Nephron (organoid): ENCODE measurements around the gene MAGOH.

Source experiments
- H3K27ac Mint-ChIP-seq, 3 experiments: 2 replicates each; pipeline ENCODE4 v1.8.0; 2020; ENCODE audit warnings: mixed read lengths in 3 of 3, mild to moderate bottlenecking in 2 of 3, moderate library complexity in 1 of 3
- H3K27me3 Mint-ChIP-seq: 2 replicates; pipeline ENCODE4 v1.8.0; 2021; ENCODE audit warnings: low read depth, mild to moderate bottlenecking, moderate library complexity, mixed read lengths
- H3K36me3 Mint-ChIP-seq: 2 replicates; pipeline ENCODE4 v1.8.0; 2020; ENCODE audit warnings: low read depth, mixed read lengths
- H3K4me1 Mint-ChIP-seq: 2 replicates; pipeline ENCODE4 v1.8.0; 2020; ENCODE audit warnings: mixed read lengths
- H3K4me3 Mint-ChIP-seq, 3 experiments: 2 replicates each; pipeline ENCODE4 v1.8.0; 2020; ENCODE audit warnings: mild to moderate bottlenecking in 3 of 3, mixed read lengths in 3 of 3, moderate library complexity in 2 of 3
- H3K9me3 Mint-ChIP-seq: 2 replicates; pipeline ENCODE4 v1.8.0; 2020; ENCODE audit warnings: mixed read lengths
- CTCF ChIP-seq, 3 experiments: fragments of 200-600 bp; sonication (generic); IDR thresholded peaks; one replicate each; pipeline ENCODE4 v1.5.0; 2021; ENCODE audit warnings: antibody characterized with exemption in 3 of 3; ENCODE audit not compliant: unreplicated experiment in 3 of 3

MAGOH gene

GRCh38 chr1:53281133-53281532 is 42.8 kb upstream of the MAGOH start:
- peaks cover 12% of the 10 kb centered on the region for H3K27me3 Mint-ChIP-seq
- H3K4me1 Mint-ChIP-seq = peaks cover 7% of the 10 kb centered on the region
- no peak overlapping the region for H3K4me3 Mint-ChIP-seq
- H3K27ac Mint-ChIP-seq = no peak overlapping the region
- no peaks in the 10 kb centered on the region for H3K9me3 Mint-ChIP-seq
- H3K36me3 Mint-ChIP-seq = no peaks in the 10 kb centered on the region
- TF ChIP-seq CTCF (IDR thresholded peaks at IDR 0.05; ENCODE audit: unreplicated experiment in 3 of 3) = no peak

GRCh38 chr1:53280496-53280895 is 42.2 kb upstream of the MAGOH start:
- H3K9me3 Mint-ChIP-seq = no peaks in the 10 kb centered on the region
- TF ChIP-seq CTCF (IDR thresholded peaks at IDR 0.05; ENCODE audit: unreplicated experiment in 3 of 3) = no peak
- H3K27ac Mint-ChIP-seq = no peak overlapping the region
- H3K4me3 Mint-ChIP-seq = no peak overlapping the region
- H3K27me3 Mint-ChIP-seq = peaks cover 12% of the 10 kb centered on the region
- peaks cover 7% of the 10 kb centered on the region for H3K4me1 Mint-ChIP-seq
- H3K36me3 Mint-ChIP-seq = no peaks in the 10 kb centered on the region

- no peak for TF ChIP-seq CTCF (IDR thresholded peaks at IDR 0.05; ENCODE audit: unreplicated experiment in 3 of 3)
- H3K4me1 Mint-ChIP-seq = peaks cover 4% of the 10 kb centered on the region
- no peaks in the 10 kb centered on the region for H3K9me3 Mint-ChIP-seq
- H3K4me3 Mint-ChIP-seq = no peak overlapping the region
- no peaks in the 10 kb centered on the region for H3K36me3 Mint-ChIP-seq
- H3K27ac Mint-ChIP-seq = no peak overlapping the region
- peaks cover 12% of the 10 kb centered on the region for H3K27me3 Mint-ChIP-seq
These were observed 41.2 kb upstream of the MAGOH start for GRCh38 chr1:53279296-53280200.

GRCh38 chr1:53278298-53278725 is 40.0 kb upstream of the MAGOH start:
- H3K27me3 Mint-ChIP-seq = peaks cover 9% of the 10 kb centered on the region
- H3K27ac Mint-ChIP-seq = peak overlapping the region in 1 of 3 experiments; percentile 26
- TF ChIP-seq CTCF (IDR thresholded peaks at IDR 0.05; ENCODE audit: unreplicated experiment in 3 of 3) = peak; percentile 93 to 97 (median 96)
- H3K4me1 Mint-ChIP-seq = no peaks in the 10 kb centered on the region
- no peaks in the 10 kb centered on the region for H3K36me3 Mint-ChIP-seq
- H3K4me3 Mint-ChIP-seq = no peak overlapping the region
- H3K9me3 Mint-ChIP-seq = no peaks in the 10 kb centered on the region

GRCh38 chr1:53277326-53277725 is 39.0 kb upstream of the MAGOH start:
- H3K9me3 Mint-ChIP-seq = no peaks in the 10 kb centered on the region
- H3K36me3 Mint-ChIP-seq = no peaks in the 10 kb centered on the region
- no peak for TF ChIP-seq CTCF (IDR thresholded peaks at IDR 0.05; ENCODE audit: unreplicated experiment in 3 of 3)
- H3K4me1 Mint-ChIP-seq = no peaks in the 10 kb centered on the region
- H3K27ac Mint-ChIP-seq = no peak overlapping the region
- peaks cover 9% of the 10 kb centered on the region for H3K27me3 Mint-ChIP-seq
- H3K4me3 Mint-ChIP-seq = no peak overlapping the region

GRCh38 chr1:53276902-53277281 is 38.6 kb upstream of the MAGOH start:
- Mint-ChIP-seq H3K4me3 (no peak overlapping the region), H3K36me3 (no peaks in the 10 kb centered on the region), H3K4me1 (no peaks in the 10 kb centered on the region), H3K9me3 (no peaks in the 10 kb centered on the region), H3K27ac (no peak overlapping the region), H3K27me3 (peaks cover 9% of the 10 kb centered on the region)
- no peak for TF ChIP-seq CTCF (IDR thresholded peaks at IDR 0.05; ENCODE audit: unreplicated experiment in 3 of 3)
